Subcutaneous abdominal adipose tissue (tissue), 5 donors: Measurements from ENCODE around the gene BSN.

ENCODE experiments used
- H3K27ac ChIP-seq: one replicate; pipeline ENCODE4 v1.7.0; 2013; ENCODE audit warnings: low read depth, mild to moderate bottlenecking, inconsistent platforms, low read length, moderate library complexity
- H3K27me3 ChIP-seq, 5 donors: one replicate each; pipeline ENCODE4 v1.7.0; 2013; ENCODE audit warnings: low read length in 5 of 5, inconsistent platforms in 1 of 5; ENCODE audit not compliant: control insufficient read depth in 5 of 5, insufficient read depth in 4 of 5
- H3K36me3 ChIP-seq, 5 donors: one replicate each; pipeline ENCODE4 v1.7.0; 2013; ENCODE audit warnings: low read length in 5 of 5; ENCODE audit not compliant: control insufficient read depth in 5 of 5, insufficient read depth in 5 of 5
- H3K4me1 ChIP-seq, 5 donors: one replicate each; pipeline ENCODE4 v1.7.0; 2013; ENCODE audit warnings: low read length in 5 of 5, mild to moderate bottlenecking in 3 of 5, moderate library complexity in 1 of 5; ENCODE audit not compliant: control insufficient read depth in 5 of 5, insufficient read depth in 5 of 5
- H3K4me3 ChIP-seq, 5 donors: one replicate each; pipeline ENCODE4 v1.7.0; 2013; ENCODE audit warnings: low read length in 5 of 5, low read depth in 1 of 5
- H3K9ac ChIP-seq, 5 donors: one replicate each; pipeline ENCODE4 v1.7.0; 2013; ENCODE audit warnings: low read length in 5 of 5, mild to moderate bottlenecking in 4 of 5, moderate library complexity in 3 of 5
- H3K9me3 ChIP-seq, 5 donors: one replicate each; pipeline ENCODE4 v1.7.0; 2013; ENCODE audit warnings: low read length in 5 of 5; ENCODE audit not compliant: control insufficient read depth in 5 of 5
- donor health status: healthy.
- donor health status: healthy.
- donor health status: healthy.
- donor health status: healthy.
- donor health status: healthy.

Gene BSN

DNA sequence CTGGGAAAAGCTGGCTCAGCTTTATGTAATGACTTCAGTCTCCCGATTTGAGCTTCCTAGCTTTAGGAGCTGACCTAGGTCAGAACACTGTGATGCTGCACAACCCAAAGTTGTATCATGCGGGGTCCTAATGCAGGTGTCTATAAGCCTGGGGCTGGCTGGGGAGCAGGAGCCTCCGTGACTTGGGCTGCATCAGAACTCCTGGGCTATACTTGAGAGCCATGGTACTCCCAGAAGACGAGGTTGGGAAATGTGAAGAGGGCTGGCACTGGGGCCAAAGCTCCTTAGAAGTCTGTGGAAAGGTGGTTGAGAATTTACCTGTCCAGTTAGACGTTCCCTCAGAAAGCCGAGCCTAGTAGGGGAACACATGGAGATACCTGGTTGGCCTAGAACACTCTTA, 57.0 kb downstream of the BSN start:
- Histone ChIP-seq H3K4me1 (peaks cover 0 to 6% (median 5%) of the 10 kb centered on the region in 5 donors), H3K4me3 (no peak overlapping the region), H3K27ac (no peak overlapping the region), H3K27me3 (no peaks in the 10 kb centered on the region), H3K9me3 (peaks cover 0 to 5% (median 0%) of the 10 kb centered on the region in 5 donors), H3K9ac (no peak overlapping the region), H3K36me3 (no peaks in the 10 kb centered on the region)

DNA sequence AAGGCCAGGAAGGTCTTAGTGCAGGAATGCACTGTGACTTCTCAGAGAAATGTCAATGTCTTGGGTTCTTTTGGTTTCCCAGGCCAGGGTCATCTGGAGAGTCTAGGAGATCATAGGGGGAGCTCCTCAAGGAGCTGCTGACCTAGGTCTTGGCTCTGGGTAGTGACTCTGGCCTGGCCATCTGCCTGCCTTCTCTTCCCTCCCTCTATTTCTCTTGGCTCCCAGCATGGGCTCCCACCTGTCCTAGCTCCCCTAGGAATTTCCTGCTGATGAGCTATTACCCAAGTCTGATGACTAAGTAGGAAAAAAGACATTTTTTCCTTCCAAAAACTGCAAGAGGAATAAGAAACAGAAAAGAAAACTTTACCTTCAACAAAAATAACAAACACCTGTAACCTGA, 57.4 kb downstream of the BSN start:
- H3K9me3 ChIP-seq: peaks cover 0 to 5% (median 0%) of the 10 kb centered on the region in 5 donors
- H3K4me3 ChIP-seq: no peak overlapping the region
- peaks cover 0 to 6% (median 5%) of the 10 kb centered on the region in 5 donors for H3K4me1 ChIP-seq
- no peaks in the 10 kb centered on the region for H3K27me3 ChIP-seq
- no peak overlapping the region for H3K9ac ChIP-seq
- H3K27ac ChIP-seq: no peak overlapping the region
- H3K36me3 ChIP-seq: no peaks in the 10 kb centered on the region

DNA sequence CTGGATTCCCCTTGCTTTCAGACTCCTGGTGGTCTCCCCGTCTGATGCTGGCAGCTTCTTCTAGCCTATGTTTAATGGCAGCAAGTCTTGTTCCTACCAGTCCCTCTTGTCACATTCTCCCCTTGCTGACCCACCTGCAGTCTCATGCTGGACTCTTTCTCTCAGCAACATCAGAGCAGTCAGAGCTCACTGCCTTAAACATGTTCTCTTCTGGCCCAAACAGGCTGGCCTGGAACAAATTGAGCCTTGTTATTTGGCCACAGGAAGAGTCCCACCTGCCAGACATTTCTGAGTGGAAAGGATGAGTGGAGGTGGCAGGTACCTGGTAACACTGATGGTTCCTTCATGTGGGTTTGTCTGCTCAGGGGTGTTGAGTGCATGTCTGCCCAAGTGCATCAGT, 60.7 kb downstream of the BSN start:
- no peaks in the 10 kb centered on the region for H3K36me3 ChIP-seq

DNA sequence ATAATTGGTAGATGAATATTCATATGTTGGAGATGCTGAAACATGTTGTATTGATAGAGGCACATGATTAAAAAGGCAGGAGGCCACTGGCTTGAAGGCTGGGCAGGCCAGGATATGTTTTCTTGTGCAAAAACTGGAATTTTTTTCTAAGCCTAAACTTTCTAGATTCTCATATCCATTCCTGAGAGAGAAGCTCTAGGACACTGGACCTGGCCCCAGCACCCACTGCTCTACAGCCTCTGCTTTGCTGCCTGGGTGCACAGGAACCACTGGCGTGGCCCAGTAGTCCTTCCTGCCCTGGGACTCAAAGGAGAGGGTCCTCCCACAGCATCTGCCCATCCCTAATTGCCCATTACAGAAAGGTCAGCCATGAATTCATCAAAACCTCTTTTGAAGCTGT, 61.8 kb downstream of the BSN start:
- H3K9me3 ChIP-seq: peaks cover 0 to 5% (median 0%) of the 10 kb centered on the region in 5 donors
- peaks cover 0 to 2% (median 0%) of the 10 kb centered on the region in 5 donors for H3K27me3 ChIP-seq
- H3K9ac ChIP-seq: no peak overlapping the region
- H3K4me1 ChIP-seq: no peaks in the 10 kb centered on the region
- H3K36me3 ChIP-seq: no peaks in the 10 kb centered on the region
- H3K4me3 ChIP-seq: no peak overlapping the region
- H3K27ac ChIP-seq: no peak overlapping the region

More for the DNA sequence above, 60.7 kb downstream of the BSN start:
- Histone ChIP-seq H3K9ac (no peak overlapping the region), H3K9me3 (peaks cover 0 to 5% (median 0%) of the 10 kb centered on the region in 5 donors), H3K27ac (no peak overlapping the region), H3K4me3 (no peak overlapping the region), H3K27me3 (peaks cover 0 to 2% (median 0%) of the 10 kb centered on the region in 5 donors), H3K4me1 (no peaks in the 10 kb centered on the region)

DNA sequence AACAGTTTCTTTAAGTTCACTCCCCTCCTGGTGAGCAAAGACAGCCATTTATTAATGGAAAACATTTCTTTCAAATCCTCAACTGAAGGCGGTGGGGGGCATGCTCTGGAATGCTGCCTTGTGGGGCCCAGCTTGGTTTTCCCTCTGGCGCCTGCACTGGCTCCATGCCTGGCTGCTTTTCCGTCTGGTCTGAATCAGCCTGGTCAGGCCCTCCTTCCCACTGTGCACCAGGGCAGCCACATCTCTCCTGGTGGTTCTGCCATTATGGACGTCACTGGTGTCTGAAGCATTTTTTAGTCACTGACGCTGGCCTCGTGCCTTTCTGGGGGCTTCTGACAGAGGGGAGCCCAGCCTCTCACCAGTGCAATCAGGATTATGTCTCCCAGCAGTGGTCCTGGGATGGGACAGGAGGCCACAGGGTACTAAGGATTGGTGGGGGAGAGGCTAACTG, 62.2 kb downstream of the BSN start:
- H3K27ac ChIP-seq: no peak overlapping the region
- peaks cover 0 to 5% (median 0%) of the 10 kb centered on the region in 5 donors for H3K9me3 ChIP-seq
- H3K4me3 ChIP-seq: no peak overlapping the region

DNA sequence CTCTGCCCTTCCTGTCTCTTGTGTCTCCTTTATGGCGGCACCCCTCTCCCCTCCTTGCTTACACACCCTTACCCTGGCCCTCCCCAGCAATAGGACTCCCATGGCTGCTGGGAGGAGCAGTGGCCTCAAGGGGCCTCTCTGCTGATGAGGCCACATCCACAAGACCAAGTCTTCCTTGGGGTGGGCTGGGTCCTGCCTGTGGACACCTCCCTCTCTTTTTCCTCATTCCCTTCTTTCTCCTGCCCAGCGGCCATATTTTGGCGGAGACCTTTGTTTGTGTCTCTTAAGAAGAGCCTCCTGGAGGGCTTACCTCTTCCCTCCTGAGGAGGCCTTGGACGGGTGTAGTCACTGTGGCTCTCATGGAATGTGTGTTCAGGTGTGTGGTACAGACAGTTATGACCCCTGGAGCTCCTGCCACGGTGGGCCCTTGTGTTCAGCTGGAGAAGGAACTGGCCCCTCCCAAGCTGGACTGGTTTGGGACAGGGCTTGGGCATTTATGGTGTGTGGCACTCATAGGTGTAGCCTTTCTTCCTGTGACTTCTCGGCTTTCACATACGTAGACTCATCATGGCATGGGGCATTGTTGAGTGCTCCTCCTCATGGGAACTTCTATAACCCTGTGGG, 63.2 kb downstream of the BSN start:
- Histone ChIP-seq H3K36me3 (no peaks in the 10 kb centered on the region), H3K9me3 (peaks cover 0 to 2% (median 0%) of the 10 kb centered on the region in 5 donors), H3K9ac (no peak overlapping the region), H3K27ac (no peak overlapping the region), H3K4me1 (no peaks in the 10 kb centered on the region), H3K27me3 (peaks cover 0 to 2% (median 0%) of the 10 kb centered on the region in 5 donors), H3K4me3 (no peak overlapping the region)

More for the DNA sequence above, 62.2 kb downstream of the BSN start:
- Histone ChIP-seq H3K36me3 (no peaks in the 10 kb centered on the region), H3K27me3 (peaks cover 0 to 2% (median 0%) of the 10 kb centered on the region in 5 donors), H3K9ac (peak overlapping the region in 1 of 5 donors; percentile 11), H3K4me1 (no peaks in the 10 kb centered on the region)

DNA sequence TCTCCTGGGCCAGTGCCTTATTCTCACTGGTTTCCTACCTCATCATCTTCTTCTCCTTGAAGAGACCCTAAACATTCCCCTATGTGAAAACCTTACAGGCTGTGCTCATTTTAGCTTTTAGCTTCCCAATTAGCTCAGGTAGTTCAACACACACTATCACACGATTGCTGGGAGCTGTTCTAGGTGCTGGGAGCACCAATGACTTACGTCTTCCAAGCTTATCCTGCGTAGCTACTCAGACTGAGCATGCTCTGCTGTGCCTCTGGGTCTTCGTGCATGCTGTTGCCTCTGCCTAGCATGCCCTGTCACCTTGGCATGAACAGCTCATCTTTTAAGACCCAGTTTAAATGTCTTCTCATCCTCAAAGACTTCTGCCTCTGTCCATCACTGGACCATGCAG, 64.1 kb downstream of the BSN start:
- H3K27ac ChIP-seq: no peak overlapping the region
- no peak overlapping the region for H3K9ac ChIP-seq
- no peaks in the 10 kb centered on the region for H3K36me3 ChIP-seq
- H3K9me3 ChIP-seq: no peaks in the 10 kb centered on the region
- no peaks in the 10 kb centered on the region for H3K4me1 ChIP-seq
- peaks cover 0 to 2% (median 0%) of the 10 kb centered on the region in 5 donors for H3K27me3 ChIP-seq
- H3K4me3 ChIP-seq: no peak overlapping the region

DNA sequence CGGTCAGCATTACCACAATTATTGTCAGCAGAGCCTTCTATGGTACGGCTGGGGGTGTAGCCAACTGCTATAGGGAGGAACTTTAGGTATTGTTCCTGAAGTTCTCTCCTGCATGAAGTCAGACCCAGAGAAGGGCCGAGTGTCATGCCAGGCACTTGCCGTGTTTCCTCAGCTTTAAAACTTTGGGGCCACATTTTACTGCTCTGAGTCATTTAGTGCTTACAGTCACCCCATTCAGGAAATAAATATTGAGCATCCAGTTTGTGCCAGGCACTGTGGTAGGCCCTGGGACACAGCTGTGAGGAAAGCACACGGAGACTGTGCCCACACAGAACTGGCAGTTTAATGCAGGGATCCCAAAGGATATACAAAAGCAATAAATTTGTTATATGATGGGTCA, 65.4 kb downstream of the BSN start:
- no peak overlapping the region for H3K9ac ChIP-seq
- H3K27me3 ChIP-seq: peaks cover 0 to 2% (median 0%) of the 10 kb centered on the region in 5 donors
- H3K9me3 ChIP-seq: no peaks in the 10 kb centered on the region

DNA sequence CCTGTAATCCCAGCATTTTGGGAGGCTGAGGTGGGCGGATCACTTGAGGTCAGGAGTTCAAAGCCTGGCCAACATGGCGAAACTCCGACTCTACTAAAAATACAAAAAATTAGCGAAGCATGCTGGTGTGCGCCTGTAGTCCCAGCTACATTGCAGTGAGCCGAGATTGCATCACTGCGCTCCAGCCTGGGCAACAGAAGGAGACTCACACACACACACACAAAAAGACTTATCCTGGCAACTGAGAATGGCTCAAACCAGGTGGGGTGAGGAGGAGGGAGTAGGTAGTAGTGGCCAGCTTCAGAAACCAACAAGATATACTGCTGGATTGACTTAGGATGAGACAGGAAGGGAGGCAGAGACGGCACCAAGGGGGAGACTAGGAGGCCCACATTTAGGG, 66.5 kb downstream of the BSN start:
- Histone ChIP-seq H3K27ac (no peak overlapping the region), H3K4me1 (no peaks in the 10 kb centered on the region), H3K4me3 (no peak overlapping the region), H3K36me3 (no peaks in the 10 kb centered on the region), H3K27me3 (peaks cover 0 to 2% (median 0%) of the 10 kb centered on the region in 5 donors), H3K9ac (no peak overlapping the region), H3K9me3 (no peaks in the 10 kb centered on the region)

More for the DNA sequence above, 65.4 kb downstream of the BSN start:
- Histone ChIP-seq H3K27ac (no peak overlapping the region), H3K4me3 (no peak overlapping the region), H3K4me1 (no peaks in the 10 kb centered on the region), H3K36me3 (no peaks in the 10 kb centered on the region)

DNA sequence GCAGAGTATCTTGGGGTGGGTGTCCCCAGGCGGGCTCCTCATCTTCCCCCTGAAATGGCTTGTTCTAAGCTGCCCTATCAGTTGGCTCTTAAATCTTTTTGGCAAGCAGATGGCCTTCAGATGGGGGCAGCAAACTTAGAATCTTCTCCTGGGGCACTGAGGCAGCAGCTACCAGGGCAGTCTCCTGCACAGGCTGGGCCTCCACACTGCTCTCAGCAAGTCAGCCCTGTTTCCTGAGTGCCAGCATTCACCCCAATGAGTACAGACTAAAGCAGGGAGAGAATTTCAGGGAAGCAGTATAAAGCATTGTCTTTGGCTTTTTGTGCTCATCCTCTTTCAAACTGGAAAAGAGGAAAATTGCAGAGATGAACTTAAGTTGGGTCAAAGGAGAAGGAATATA, 68.8 kb downstream of the BSN start:
- H3K27me3 ChIP-seq: no peaks in the 10 kb centered on the region
- H3K27ac ChIP-seq: no peak overlapping the region
- H3K36me3 ChIP-seq: no peaks in the 10 kb centered on the region
- no peaks in the 10 kb centered on the region for H3K4me1 ChIP-seq
- no peak overlapping the region for H3K4me3 ChIP-seq
- no peaks in the 10 kb centered on the region for H3K9me3 ChIP-seq
- H3K9ac ChIP-seq: no peak overlapping the region
